Heart left ventricle (tissue), 13 donors: ENCODE measurements around the gene SIM2.

Experiments used
- CTCF ChIP-seq, 12 donors: fragments of 200-600 bp; sonication (generic) in 4 of 12; IDR thresholded peaks; one replicate each; pipeline versions ENCODE4 v1.5.0 to v1.8.0; 2018 to 2022; ENCODE audit warnings: antibody characterized with exemption in 12 of 12, mild to moderate bottlenecking in 5 of 12
- POLR2A ChIP-seq, 2 donors: fragments of 450-650 bp; IDR thresholded peaks; one replicate each; pipeline ENCODE4 v1.6.1; 2017; ENCODE audit warnings: antibody characterized with exemption in 2 of 2, mild to moderate bottlenecking in 2 of 2, moderate library complexity in 2 of 2
- donor health status: ischemic (EF 13 %, LVEDD 7.1; RV severe dilation, severe dysfunction).
- donor health status: DM: no; HTN: yes; CAD: no.
- donor health status: DM: no; HTN: no; CAD: no.
- donor health status: ischemic (EF 25% LVEDD 6.9; RV normal size, moderate dysfunction).
- donor health status: ischemic (EF 25% LVEDD 5.7; RV mildly dilated, moderate dysfunction).
- donor health status: ischemic (EF 35%, LVEDD 5.7; RV mildly dilated, moderate dysfunction).
- donor health status: nonischemic (EF 11% LVEDD 7.7; RV severe dilation, severe dysfunction).
- donor health status: DM: yes; HTN: yes; CAD: no.
- donor health status: PGD.
- donor health status: ischemic (EF 29% LVEDD 5.4; RV normal size, mild dysfunction).
- donor health status: nonischemic (EF 23%, LVEDD 6.1; RV moderate dilation, normal function).

GRCh38 chr21:36717976-36718375 is 19.1 kb downstream of the SIM2 start:
- no peak for TF ChIP-seq POLR2A (IDR thresholded peaks at IDR 0.05)
- TF ChIP-seq CTCF (IDR thresholded peaks at IDR 0.05) = no peak
